ENCODE data around the gene RPS21.
"Not testable (repeated sequence)": the region's sequence is repeated elsewhere in the genome, so short reads cannot be mapped to it uniquely, and the experiment has no call there.

Gene RPS21

GRCh38 chr20:62365814-62366369 is 21.0 kb upstream of the RPS21 start:
- peak; percentile 34 for DNase-seq

GRCh38 chr20:62366370-62367135 is 20.4 kb upstream of the RPS21 start:
- peak; percentile 40 for DNase-seq

GRCh38 chr20:62367136-62367632 is 19.7 kb upstream of the RPS21 start, which contains the start of gene LAMA5:
LAMA5 (minus strand) TSS chr20:62367312; CDS start chr20:62367245, 67 bp downstream.
- DNase-seq, result peak; percentile 65

- peak; percentile 65 for DNase-seq
These were observed 19.1 kb upstream of the RPS21 start for GRCh38 chr20:62367633-62368391.

- DNase-seq, result no peak
These were observed 18.4 kb upstream of the RPS21 start for GRCh38 chr20:62368392-62368975.

GRCh38 chr20:62368976-62369814 is 17.7 kb upstream of the RPS21 start:
- DNase-seq, result peak; percentile 84

- DNase-seq, result no peak
These were observed 17.1 kb upstream of the RPS21 start for GRCh38 chr20:62369815-62370114.

- DNase-seq, result peak; percentile 84
These were observed 16.6 kb upstream of the RPS21 start for GRCh38 chr20:62370115-62370806.

- DNase-seq, result no peak
These were observed 15.9 kb upstream of the RPS21 start for GRCh38 chr20:62370807-62371587.

GRCh38 chr20:62371588-62372041 is 15.3 kb upstream of the RPS21 start:
- DNase-seq, result no peak

- DNase-seq, result no peak
These were observed 14.6 kb upstream of the RPS21 start for GRCh38 chr20:62372042-62372993.

GRCh38 chr20:62373631-62374179 is 13.2 kb upstream of the RPS21 start:
- not testable (repeated sequence) for DNase-seq

GRCh38 chr20:62374331-62375152 is 12.4 kb upstream of the RPS21 start:
- no peak for DNase-seq

GRCh38 chr20:62376112-62377063 is 10.5 kb upstream of the RPS21 start:
- peak; percentile 57 for DNase-seq

- no peak for DNase-seq
These were observed 9.8 kb upstream of the RPS21 start for GRCh38 chr20:62377064-62377461.

- DNase-seq, result no peak
These were observed 9.2 kb upstream of the RPS21 start for GRCh38 chr20:62377615-62378178.

GRCh38 chr20:62378215-62378614 is 8.7 kb upstream of the RPS21 start:
- no peak for DNase-seq
